GM12875 (cell line): ENCODE results near the gene MAP4K1.

Experiments
- H3K4me3 ChIP-seq: one replicate; pipeline ENCODE4 v1.5.1; 2011; ENCODE audit warnings: low read depth, low read length, control low read depth
- CTCF ChIP-seq: IDR thresholded peaks from 2 replicates; pipeline ENCODE4 v1.5.1; 2011; ENCODE audit warnings: low read depth, mild to moderate bottlenecking, control low read depth, inconsistent platforms, low read length, moderate library complexity, borderline replicate concordance; ENCODE audit not compliant: insufficient read depth

The MAP4K1 gene

DNA sequence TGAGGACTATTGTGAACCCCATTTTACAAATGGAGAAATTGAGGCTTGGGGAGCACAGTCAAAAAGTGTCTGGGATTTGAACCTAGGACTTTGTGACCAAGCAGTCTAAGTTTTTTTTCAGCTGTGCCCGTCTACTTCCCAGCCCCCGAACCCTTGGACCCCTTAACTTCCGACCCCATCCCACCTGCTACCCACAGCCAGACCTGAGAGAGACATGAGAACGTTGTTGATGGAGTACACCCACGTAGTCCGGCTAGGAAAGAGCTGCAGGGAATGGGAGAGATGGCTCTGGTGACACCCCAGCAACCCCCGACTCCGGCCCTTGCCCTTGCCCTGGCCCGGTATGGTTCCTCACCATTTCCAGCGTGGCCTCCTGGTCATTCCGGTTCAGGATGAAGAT is 18.0 kb downstream of the MAP4K1 start:
- no peak overlapping the region for H3K4me3 ChIP-seq
- TF ChIP-seq CTCF = no peak

DNA sequence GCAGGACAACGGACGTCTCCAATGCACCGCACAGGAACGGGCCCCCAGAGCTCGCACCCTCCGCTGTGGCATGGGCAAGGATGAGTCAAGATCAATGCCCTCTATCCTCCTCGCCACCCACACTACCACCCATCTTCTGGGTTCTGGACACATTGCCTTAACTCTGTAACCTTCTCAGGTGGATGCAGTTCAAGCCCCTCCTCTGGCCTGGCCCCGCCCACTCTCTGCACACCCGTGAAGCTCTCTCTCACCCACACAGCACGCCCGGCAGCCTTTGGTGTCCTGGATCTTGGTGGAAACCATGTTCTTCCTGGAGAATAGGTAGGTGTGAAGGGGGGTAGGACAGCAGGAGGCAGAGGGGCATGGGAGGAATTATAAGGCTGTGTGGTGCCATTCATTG is 20.7 kb downstream of the MAP4K1 start:
- TF ChIP-seq CTCF = no peak
- no peak overlapping the region for H3K4me3 ChIP-seq

GRCh38 chr19:38596057-38596981 is 21.4 kb downstream of the MAP4K1 start:
- H3K4me3 ChIP-seq = no peak overlapping the region
- TF ChIP-seq CTCF = no peak

DNA sequence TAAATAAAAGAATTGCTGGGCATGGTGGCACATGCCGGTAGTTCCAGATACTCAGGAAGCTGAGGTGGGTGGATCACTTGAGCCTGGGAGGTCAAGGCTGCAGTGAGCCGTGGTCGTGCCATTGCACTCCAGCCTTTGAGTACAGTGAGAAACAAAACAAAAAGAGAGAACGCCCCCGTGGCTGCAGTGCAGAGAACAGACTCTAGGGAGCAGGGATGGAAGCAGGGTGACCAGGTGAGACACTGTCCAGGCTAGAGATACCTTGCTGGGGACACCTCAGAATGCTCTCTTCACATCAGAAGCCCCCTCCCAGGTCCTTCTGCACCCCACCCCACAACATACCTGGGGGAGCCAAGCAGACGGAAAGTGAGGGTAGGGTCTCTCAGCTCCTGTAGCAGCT is 24.8 kb downstream of the MAP4K1 start:
- H3K4me3 ChIP-seq = no peak overlapping the region
- no peak for TF ChIP-seq CTCF

DNA sequence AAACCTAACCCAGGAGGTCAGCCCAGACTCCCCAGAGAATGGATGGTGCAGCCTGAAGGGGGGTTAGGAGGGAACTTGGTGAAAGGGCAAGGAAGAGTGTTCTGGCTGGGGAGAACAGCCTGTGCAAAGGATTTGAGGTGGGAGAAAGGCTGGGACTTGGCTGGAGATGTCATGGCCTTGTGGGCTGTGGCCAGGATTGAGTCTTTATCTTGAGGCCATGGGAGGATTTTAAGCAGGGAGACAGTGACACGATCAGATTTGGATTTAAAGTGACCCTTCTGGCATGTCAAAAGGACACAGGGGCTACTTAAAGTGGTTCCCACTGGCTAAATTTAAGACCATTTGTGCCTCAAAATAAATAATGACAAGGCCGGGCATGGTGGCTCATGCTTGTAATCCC is 29.7 kb downstream of the MAP4K1 start:
- no peak for TF ChIP-seq CTCF
- H3K4me3 ChIP-seq = no peak overlapping the region

DNA sequence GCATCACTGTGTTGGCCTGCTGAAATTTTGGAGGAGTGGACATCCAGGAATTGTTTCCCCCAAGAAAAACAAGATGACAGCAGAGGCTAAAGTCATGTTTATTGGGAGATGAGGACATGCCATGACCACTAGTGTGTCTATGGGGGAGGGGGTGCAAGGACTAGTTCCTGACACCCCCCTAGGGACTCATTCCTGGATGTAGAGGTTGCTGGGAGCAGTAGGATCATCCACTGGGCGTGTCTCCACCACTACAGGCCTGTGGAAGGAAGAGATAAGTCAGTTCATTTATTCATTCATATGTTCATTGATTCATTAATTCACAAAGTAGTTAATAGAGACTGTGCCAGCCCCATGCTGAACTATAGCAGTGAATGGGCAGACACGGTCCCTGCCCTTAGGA is 30.2 kb downstream of the MAP4K1 start:
- no peak for TF ChIP-seq CTCF
- no peak overlapping the region for H3K4me3 ChIP-seq

DNA sequence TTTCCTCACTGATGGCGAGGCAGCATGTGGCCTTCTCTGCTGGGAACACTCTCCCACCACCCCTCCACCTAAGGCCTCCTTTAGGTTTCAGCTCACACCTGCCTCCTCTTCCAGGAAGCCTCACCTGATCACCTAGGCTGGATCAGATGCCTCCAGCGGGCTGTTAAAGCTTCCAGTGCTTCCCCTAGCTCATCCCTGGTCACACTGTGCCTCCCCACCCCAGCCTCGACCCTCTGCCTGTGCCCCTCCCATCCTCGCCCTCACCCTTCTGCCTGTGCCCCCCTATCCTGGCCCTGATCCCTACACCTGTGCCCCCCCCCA is 33.8 kb downstream of the MAP4K1 start:
- TF ChIP-seq CTCF = no peak
- H3K4me3 ChIP-seq = no peak overlapping the region
